HG03460 (cell line): ENCODE data around the gene DMAC1.
A peak's percentile ranks its signal among the peaks of the same experiment; 100 is the strongest.

Experiments
- ATAC-seq: cut with Tn5 transposase; IDR thresholded peaks from one replicate; pipeline ENCODE4 v1.9.1; 2021; ENCODE audit not compliant: unreplicated experiment

Gene DMAC1

GRCh38 chr9:7799234-7799943, at the start of gene DMAC1:
Gene DMAC1 (minus strand): TSS chr9:7799778. CDS start chr9:7799734, 44 bp downstream.
- peak; percentile 94 for ATAC-seq

- no peak for ATAC-seq
These were observed 49.8 kb upstream of the DMAC1 start for GRCh38 chr9:7849362-7849761.

GRCh38 chr9:7848498-7848897, 48.9 kb upstream of the DMAC1 start:
- no peak for ATAC-seq

- no peak for ATAC-seq
These were observed 44.7 kb upstream of the DMAC1 start for GRCh38 chr9:7844242-7844641.

- ATAC-seq = no peak
These were observed 42.3 kb upstream of the DMAC1 start for GRCh38 chr9:7841831-7842230.

- no peak for ATAC-seq
These were observed 35.0 kb upstream of the DMAC1 start for GRCh38 chr9:7834531-7834930.

- no peak for ATAC-seq
These were observed 28.8 kb upstream of the DMAC1 start for GRCh38 chr9:7828334-7828733.

- ATAC-seq = no peak
These were observed 28.2 kb upstream of the DMAC1 start for GRCh38 chr9:7827792-7828191.

- ATAC-seq = no peak
These were observed 27.5 kb upstream of the DMAC1 start for GRCh38 chr9:7827056-7827455.

- no peak for ATAC-seq
These were observed 24.1 kb upstream of the DMAC1 start for GRCh38 chr9:7823651-7824050.

GRCh38 chr9:7819984-7820383, 20.4 kb upstream of the DMAC1 start:
- ATAC-seq = no peak

- no peak for ATAC-seq
These were observed 16.4 kb upstream of the DMAC1 start for GRCh38 chr9:7816021-7816420.

GRCh38 chr9:7813030-7813429, 13.5 kb upstream of the DMAC1 start:
- ATAC-seq = no peak

GRCh38 chr9:7811677-7812076, 12.1 kb upstream of the DMAC1 start:
- ATAC-seq = no peak

- ATAC-seq = no peak
These were observed 3.1 kb upstream of the DMAC1 start for GRCh38 chr9:7802666-7803065.

- peak; percentile 22 for ATAC-seq
These were observed 337 bp upstream of the DMAC1 start for GRCh38 chr9:7799944-7800285.

GRCh38 chr9:7794196-7794595, 5.4 kb downstream of the DMAC1 start:
- no peak for ATAC-seq

GRCh38 chr9:7791394-7791793, 8.2 kb downstream of the DMAC1 start:
- ATAC-seq = no peak

- ATAC-seq = no peak
These were observed 8.8 kb downstream of the DMAC1 start for GRCh38 chr9:7790819-7791182.

GRCh38 chr9:7790022-7790818, 9.4 kb downstream of the DMAC1 start:
- ATAC-seq = no peak

GRCh38 chr9:7788772-7789171, 10.8 kb downstream of the DMAC1 start:
- ATAC-seq = no peak

GRCh38 chr9:7785813-7786212, 13.8 kb downstream of the DMAC1 start:
- no peak for ATAC-seq

GRCh38 chr9:7784472-7784871, 15.1 kb downstream of the DMAC1 start:
- ATAC-seq = no peak
